ENCODE data around the gene PTPRD.

The PTPRD gene

GRCh38 chr9:9774471-9774870, 838.3 kb downstream of the PTPRD start:
- no peak for DNase-seq (ENCODE audit: low read depth)
- H3K4me3 ChIP-seq (ENCODE audit: low read depth, low read length) = no peak overlapping the region
- TF ChIP-seq, protein P1, sequence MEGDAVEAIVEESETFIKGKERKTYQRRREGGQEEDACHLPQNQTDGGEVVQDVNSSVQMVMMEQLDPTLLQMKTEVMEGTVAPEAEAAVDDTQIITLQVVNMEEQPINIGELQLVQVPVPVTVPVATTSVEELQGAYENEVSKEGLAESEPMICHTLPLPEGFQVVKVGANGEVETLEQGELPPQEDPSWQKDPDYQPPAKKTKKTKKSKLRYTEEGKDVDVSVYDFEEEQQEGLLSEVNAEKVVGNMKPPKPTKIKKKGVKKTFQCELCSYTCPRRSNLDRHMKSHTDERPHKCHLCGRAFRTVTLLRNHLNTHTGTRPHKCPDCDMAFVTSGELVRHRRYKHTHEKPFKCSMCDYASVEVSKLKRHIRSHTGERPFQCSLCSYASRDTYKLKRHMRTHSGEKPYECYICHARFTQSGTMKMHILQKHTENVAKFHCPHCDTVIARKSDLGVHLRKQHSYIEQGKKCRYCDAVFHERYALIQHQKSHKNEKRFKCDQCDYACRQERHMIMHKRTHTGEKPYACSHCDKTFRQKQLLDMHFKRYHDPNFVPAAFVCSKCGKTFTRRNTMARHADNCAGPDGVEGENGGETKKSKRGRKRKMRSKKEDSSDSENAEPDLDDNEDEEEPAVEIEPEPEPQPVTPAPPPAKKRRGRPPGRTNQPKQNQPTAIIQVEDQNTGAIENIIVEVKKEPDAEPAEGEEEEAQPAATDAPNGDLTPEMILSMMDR (IDR thresholded peaks at IDR 0.05; ENCODE audit: insufficient read depth, low read depth, low read length, missing control alignments) = no peak

- TF ChIP-seq, protein P1 (IDR thresholded peaks at IDR 0.05; ENCODE audit: insufficient read depth, low read depth, low read length, missing control alignments) = no peak
- H3K4me3 ChIP-seq (ENCODE audit: low read depth, low read length) = no peak overlapping the region
- DNase-seq (ENCODE audit: low read depth) = no peak
Measured at GRCh38 chr9:9771314-9771713, 841.5 kb downstream of the PTPRD start.

DNA sequence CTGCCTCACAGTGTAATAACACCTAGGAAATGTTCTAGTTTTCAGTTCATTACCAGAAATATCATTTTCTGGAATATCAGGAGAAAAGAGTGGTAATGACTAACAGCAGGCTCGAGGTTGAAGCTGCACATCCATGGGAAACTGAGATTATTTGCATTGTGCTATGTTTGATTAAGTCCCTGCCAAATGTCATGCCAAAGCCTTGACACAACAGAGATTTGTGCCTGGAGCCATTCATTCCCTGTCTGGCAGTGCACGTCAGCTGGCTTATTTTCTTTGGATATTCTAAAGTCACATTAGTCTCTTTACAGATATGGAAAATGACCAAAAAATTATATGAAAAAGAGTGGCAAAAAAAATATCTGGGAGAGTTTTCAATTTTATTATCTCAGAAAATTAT, 848.0 kb downstream of the PTPRD start:
- no peak for DNase-seq (ENCODE audit: low read depth)
- TF ChIP-seq, protein P1 (IDR thresholded peaks at IDR 0.05; ENCODE audit: insufficient read depth, low read depth, low read length, missing control alignments) = no peak
- no peak overlapping the region for H3K4me3 ChIP-seq (ENCODE audit: low read depth, low read length)

DNA sequence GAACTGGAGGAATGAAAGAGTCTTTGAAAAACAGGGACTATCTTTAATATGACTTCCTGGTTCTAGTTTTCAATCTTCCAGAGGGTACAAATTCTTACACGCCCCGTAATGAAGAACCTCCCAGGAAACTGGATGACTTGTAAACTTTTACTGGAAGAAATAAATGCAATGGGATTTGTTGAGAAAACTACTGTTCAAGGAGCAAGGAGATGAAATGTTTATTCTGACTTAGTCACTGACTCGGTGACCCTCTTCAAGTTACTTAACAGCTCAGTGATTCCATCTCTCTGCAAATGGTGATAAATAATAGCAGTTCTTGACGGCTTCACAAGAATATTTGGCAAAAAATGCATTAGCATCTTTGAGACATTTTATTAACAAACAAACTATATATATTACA, 858.6 kb downstream of the PTPRD start:
- TF ChIP-seq, protein P1 (IDR thresholded peaks at IDR 0.05; ENCODE audit: insufficient read depth, low read depth, low read length, missing control alignments) = no peak
- H3K4me3 ChIP-seq (ENCODE audit: low read depth, low read length) = no peak overlapping the region
- no peak for DNase-seq (ENCODE audit: low read depth)

GRCh38 chr9:9753266-9753665, 859.5 kb downstream of the PTPRD start:
- H3K4me3 ChIP-seq (ENCODE audit: low read depth, low read length) = no peak overlapping the region
- TF ChIP-seq, protein P1 (IDR thresholded peaks at IDR 0.05; ENCODE audit: insufficient read depth, low read depth, low read length, missing control alignments) = no peak
- no peak for DNase-seq (ENCODE audit: low read depth)

DNA sequence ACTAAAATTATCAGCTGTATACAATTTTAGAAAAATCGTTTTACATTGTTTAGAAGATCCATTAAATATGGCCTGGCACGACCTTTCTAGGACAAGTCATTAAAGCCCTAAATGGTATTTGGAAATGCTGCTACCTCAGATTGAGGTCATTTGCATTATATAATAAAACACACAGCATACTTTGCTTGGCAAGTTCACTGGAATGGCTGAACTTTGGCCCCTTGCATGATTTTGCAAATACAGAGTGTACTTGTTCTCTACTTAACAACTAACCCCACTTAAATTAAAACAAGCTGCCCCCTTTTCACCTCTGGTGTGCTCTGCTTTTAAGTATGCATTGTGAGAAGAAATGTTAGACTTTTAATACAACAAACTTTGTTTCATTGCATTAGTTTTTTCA, 860.1 kb downstream of the PTPRD start:
- DNase-seq (ENCODE audit: low read depth) = no peak
- H3K4me3 ChIP-seq (ENCODE audit: low read depth, low read length) = no peak overlapping the region
- TF ChIP-seq, protein P1 (IDR thresholded peaks at IDR 0.05; ENCODE audit: insufficient read depth, low read depth, low read length, missing control alignments) = no peak

GRCh38 chr9:9751996-9752395, 860.8 kb downstream of the PTPRD start:
- H3K4me3 ChIP-seq (ENCODE audit: low read depth, low read length) = no peak overlapping the region
- TF ChIP-seq, protein P1 (IDR thresholded peaks at IDR 0.05; ENCODE audit: insufficient read depth, low read depth, low read length, missing control alignments) = no peak
- DNase-seq (ENCODE audit: low read depth) = no peak
